Endothelial cell of umbilical vein (primary cell): ENCODE data around the gene ILF2. TPM values are rescaled to one million over a fixed set of nuclear protein-coding genes. Genes with fewer than 3 reads are reported as not detected.

Experiments used
- BruUV-seq: library from RNA; stranded (reverse); fragments of 400-500 nt; replicated peaks from 2 replicates; lab custom pipeline; 2021; lab: Mats Ljungman, UMichigan
- CTCF ChIA-PET: fragments of 300-600, 350-600 bp; sonication (Branson Sonifier 250); formaldehyde crosslinking; loops from one replicate; lab custom pipeline; 2021; ENCODE audit warnings: antibody characterized with exemption, inconsistent platforms; lab: Charles Lee
- POLR2A ChIA-PET: fragments of 300-600, 350-600 bp; sonication (Branson Sonifier 250); formaldehyde crosslinking; loops from one replicate; lab custom pipeline; 2021; ENCODE audit warnings: antibody characterized with exemption, inconsistent platforms; lab: Charles Lee
- DNase-seq: peaks from one replicate; pipeline ENCODE4 v3.0.0-alpha.2; 2011; ENCODE audit warnings: low read depth, low spot score
- FAIRE-seq: peaks from 2 replicates; lab custom pipeline; 2011; peaks lifted over from hg19 to GRCh38; lab: Jason Lieb, UNC
- H2AFZ ChIP-seq: 2 replicates; pipeline ENCODE4 v1.6.0; 2012; ENCODE audit warnings: low read depth, low read length, control low read depth, inconsistent platforms
- H3K27ac ChIP-seq: 2 replicates; pipeline ENCODE4 v1.5.1; 2011; ENCODE audit warnings: low read depth, mild to moderate bottlenecking, control low read depth, low read length, moderate library complexity; ENCODE audit not compliant: insufficient read depth
- H3K27me3 ChIP-seq, 2 experiments: 2 replicates each; pipeline versions ENCODE4 v1.6.0 to v1.6.1; 2011; ENCODE audit warnings: low read length in 2 of 2, mixed read lengths in 1 of 2; ENCODE audit not compliant: control insufficient read depth in 2 of 2, insufficient read depth in 2 of 2
- H3K36me3 ChIP-seq, 2 experiments: 2 replicates in 1 of 2; 3 replicates in 1 of 2; pipeline ENCODE4 v1.5.1; 2011; ENCODE audit warnings: low read length in 2 of 2, mild to moderate bottlenecking in 1 of 2, moderate library complexity in 1 of 2; ENCODE audit not compliant: control insufficient read depth in 2 of 2, insufficient read depth in 2 of 2; ENCODE audit errors: extremely low read depth in 1 of 2
- H3K4me1 ChIP-seq: 3 replicates; pipeline ENCODE4 v1.5.1; 2011; ENCODE audit warnings: mild to moderate bottlenecking, low read length; ENCODE audit not compliant: control insufficient read depth, insufficient read depth; ENCODE audit errors: extremely low read depth
- H3K4me2 ChIP-seq: 2 replicates; pipeline ENCODE4 v1.6.1; 2011; ENCODE audit warnings: low read length, control low read depth, mixed read lengths; ENCODE audit not compliant: insufficient read depth
- H3K4me3 ChIP-seq, 3 experiments: fragments of 200-600 bp in 1 of 3; sonication (generic), shearing (Covaris generic) in 1 of 3; replicated peaks in 1 of 3; 2 replicates each; pipeline ENCODE4 v1.5.1; 2011 to 2016; ENCODE audit warnings: control low read depth in 3 of 3, low read length in 3 of 3, mild to moderate bottlenecking in 2 of 3, inconsistent platforms in 1 of 3, low read depth in 1 of 3, moderate library complexity in 1 of 3; ENCODE audit not compliant: insufficient read depth in 1 of 3
- H3K79me2 ChIP-seq: 2 replicates; pipeline ENCODE4 v1.6.0; 2012; ENCODE audit warnings: low read length, inconsistent platforms; ENCODE audit not compliant: control insufficient read depth, insufficient read depth
- H3K9ac ChIP-seq: replicated peaks from 2 replicates; pipeline ENCODE3; 2011; ENCODE audit warnings: low read length, control low read depth; ENCODE audit not compliant: insufficient read depth; ENCODE audit errors: extremely low read depth
- H3K9me1 ChIP-seq: replicated peaks from 3 replicates; pipeline ENCODE4 v1.6.0; 2011; ENCODE audit warnings: mild to moderate bottlenecking, low read length; ENCODE audit not compliant: control insufficient read depth, insufficient read depth; ENCODE audit errors: extremely low read depth
- H3K9me3 ChIP-seq: replicated peaks from 2 replicates; pipeline ENCODE4 v1.5.1; 2012; ENCODE audit warnings: low read length, inconsistent platforms; ENCODE audit not compliant: control insufficient read depth, insufficient read depth
- H4K20me1 ChIP-seq: replicated peaks from 2 replicates; pipeline ENCODE3; 2011; ENCODE audit warnings: mild to moderate bottlenecking, low read length; ENCODE audit not compliant: control insufficient read depth, insufficient read depth; ENCODE audit errors: extremely low read depth
- EZH2 ChIP-seq: IDR thresholded peaks from 2 replicates; pipeline ENCODE4 v1.6.1; 2012; ENCODE audit warnings: borderline replicate concordance, low read depth, mild to moderate bottlenecking, moderate library complexity, low read length, inconsistent platforms; ENCODE audit not compliant: severe bottlenecking
- FOS ChIP-seq: IDR thresholded peaks from 2 replicates; pipeline ENCODE4 v1.6.1; 2011; ENCODE audit warnings: mild to moderate bottlenecking, low read length, moderate library complexity, borderline replicate concordance; ENCODE audit not compliant: insufficient read depth
- GATA2 ChIP-seq: IDR thresholded peaks from 2 replicates; pipeline ENCODE4 v1.7.0; 2011; ENCODE audit warnings: low read depth, mild to moderate bottlenecking, moderate library complexity, mixed read lengths, low read length; ENCODE audit not compliant: insufficient read length, insufficient read depth
- JUN ChIP-seq: IDR thresholded peaks from 2 replicates; pipeline ENCODE4 v1.6.1; 2011; ENCODE audit warnings: borderline replicate concordance, low read depth; ENCODE audit not compliant: insufficient read length, insufficient read depth
- MAX ChIP-seq: IDR thresholded peaks from 2 replicates; pipeline ENCODE4 v1.6.1; 2011; ENCODE audit not compliant: insufficient read depth, insufficient read length
- MYC ChIP-seq: IDR thresholded peaks from one replicate; pipeline ENCODE4 v1.6.1; 2011; ENCODE audit warnings: mild to moderate bottlenecking, low read depth, low read length
- POLR2A ChIP-seq: IDR thresholded peaks from 2 replicates; pipeline ENCODE4 v1.6.1; 2012; ENCODE audit warnings: low read depth, mild to moderate bottlenecking, control low read depth, low read length
- POLR2AphosphoS5 ChIP-seq: IDR thresholded peaks from 2 replicates; pipeline ENCODE4 v1.6.1; 2012; ENCODE audit warnings: low read depth, mild to moderate bottlenecking, control low read depth, low read length, moderate library complexity; ENCODE audit not compliant: insufficient read depth
- dilution Hi-C: fragments of 300-500 bp; cut with MboI; formaldehyde crosslinking; loops from one replicate; pipeline ENCODE4 v1.15.0; 2019; ENCODE audit warnings: low sequenced_read_pairs; ENCODE audit not compliant: extremely low pct_ligation_motif_present
- intact Hi-C: fragments of 100-400 bp; cut with micrococcal nuclease; formaldehyde crosslinking; loops from one replicate; pipeline ENCODE4 v1.10.0; 2022
- polyA plus RNA-seq, 4 experiments: library from polyadenylated mRNA; depleted of rRNA in 3 of 4; stranded (reverse) in 3 of 4; unstranded in 1 of 4; fragments of >200 nt; gene quantifications; 2 replicates each; pipeline versions ENCODE4 v1.2.1 to v1.2.3, GENCODE V29; 2011 to 2012; ENCODE audit warnings: missing spikeins in 1 of 4
- total RNA-seq: library from RNA; stranded (reverse); gene quantifications from 2 replicates; pipeline ENCODE4 v1.2.3, GENCODE V29; 2021
- TF ChIP-seq, protein P1 (sequence below), 2 donors: IDR thresholded peaks; 1 replicate in 1 of 2; 2 replicates in 1 of 2; pipeline ENCODE4 v1.5.1; 2011; ENCODE audit warnings: low read length in 2 of 2, mild to moderate bottlenecking in 2 of 2, moderate library complexity in 2 of 2, control low read depth in 1 of 2, inconsistent platforms in 1 of 2, low read depth in 1 of 2; ENCODE audit not compliant: insufficient read depth in 1 of 2; ENCODE audit errors: extremely low read depth in 1 of 2

The ILF2 gene
- total and polyA plus RNA-seq, 2 donors (not counting 3 experiments of a cell fraction or from before 2014, with no cell fraction given) = 271 to 303 TPM

DNA sequence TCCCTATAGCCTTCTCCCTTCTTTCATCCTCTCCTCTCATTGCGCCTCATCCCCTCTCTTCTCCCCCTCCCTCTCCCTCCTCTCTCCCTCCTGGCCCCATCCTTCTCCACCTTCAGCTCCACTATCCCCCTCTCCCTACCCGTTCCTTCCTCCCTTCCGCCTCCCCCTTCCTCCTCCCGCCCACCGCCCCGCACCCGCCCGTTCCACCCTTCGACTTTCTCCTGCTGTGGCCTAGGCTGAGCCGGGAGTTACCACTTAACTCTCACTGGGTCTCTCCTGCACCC, 9.3 kb upstream of the ILF2 start:
- Histone ChIP-seq H4K20me1 (no peaks in the 10 kb centered on the region), H2AFZ (peak overlapping the region; percentile 87), H3K9me3 (no peaks in the 10 kb centered on the region), H3K36me3 (peaks cover 0 to 7% of the 10 kb centered on the region in 2 experiments), H3K27ac (no peak overlapping the region), H3K4me2 (no peak overlapping the region), H3K27me3 (peaks cover 4 to 5% of the 10 kb centered on the region in 2 experiments), H3K4me3 (peak overlapping the region in 1 of 3 experiments; percentile 44), H3K9ac (no peak overlapping the region), H3K79me2 (no peaks in the 10 kb centered on the region), H3K4me1 (peaks cover 11% of the 10 kb centered on the region), H3K9me1 (no peaks in the 10 kb centered on the region)
- TF ChIP-seq FOS = no peak
- no peak for TF ChIP-seq MYC
- no peak for TF ChIP-seq MAX
- TF ChIP-seq JUN = no peak
- TF ChIP-seq GATA2 = no peak
- TF ChIP-seq POLR2A = no peak
- no peak for TF ChIP-seq POLR2AphosphoS5
- TF ChIP-seq, protein P1, sequence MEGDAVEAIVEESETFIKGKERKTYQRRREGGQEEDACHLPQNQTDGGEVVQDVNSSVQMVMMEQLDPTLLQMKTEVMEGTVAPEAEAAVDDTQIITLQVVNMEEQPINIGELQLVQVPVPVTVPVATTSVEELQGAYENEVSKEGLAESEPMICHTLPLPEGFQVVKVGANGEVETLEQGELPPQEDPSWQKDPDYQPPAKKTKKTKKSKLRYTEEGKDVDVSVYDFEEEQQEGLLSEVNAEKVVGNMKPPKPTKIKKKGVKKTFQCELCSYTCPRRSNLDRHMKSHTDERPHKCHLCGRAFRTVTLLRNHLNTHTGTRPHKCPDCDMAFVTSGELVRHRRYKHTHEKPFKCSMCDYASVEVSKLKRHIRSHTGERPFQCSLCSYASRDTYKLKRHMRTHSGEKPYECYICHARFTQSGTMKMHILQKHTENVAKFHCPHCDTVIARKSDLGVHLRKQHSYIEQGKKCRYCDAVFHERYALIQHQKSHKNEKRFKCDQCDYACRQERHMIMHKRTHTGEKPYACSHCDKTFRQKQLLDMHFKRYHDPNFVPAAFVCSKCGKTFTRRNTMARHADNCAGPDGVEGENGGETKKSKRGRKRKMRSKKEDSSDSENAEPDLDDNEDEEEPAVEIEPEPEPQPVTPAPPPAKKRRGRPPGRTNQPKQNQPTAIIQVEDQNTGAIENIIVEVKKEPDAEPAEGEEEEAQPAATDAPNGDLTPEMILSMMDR (IDR thresholded peaks at IDR 0.05; ENCODE audit: extremely low read depth in 1 of 2, insufficient read depth in 1 of 2, low read depth in 1 of 2, low read length in 2 of 2) = no peak
- TF ChIP-seq EZH2 = no peak
- intact Hi-C loops (no loop called here), dilution Hi-C loops (no loop called here)
- POLR2A ChIA-PET = no interaction called here
- DNase-seq (no peak), FAIRE-seq (no peak)
- BruUV-seq = no TSS peak
- CTCF ChIA-PET = interaction anchor here (1.0 to 7.0 kb wide), 7 partner anchors 33 to 307 kb away, joined by 4 to 83 read pairs (median 4); partner anchors contain the start of gene RAB13
